ENCODE data around the gene RMND5A.
"Not testable (repeated sequence)": the region's sequence is repeated elsewhere in the genome, so short reads cannot be mapped to it uniquely, and the experiment has no call there.

The RMND5A gene

GRCh38 chr2:86732837-86733236 is 12.7 kb downstream of the RMND5A start:
- not testable (repeated sequence) for H3K27me3 ChIP-seq (ENCODE audit: low read length); H3K9me3 ChIP-seq (ENCODE audit: insufficient read depth, low read length); H2AFZ ChIP-seq (ENCODE audit: low read depth, low read length, severe bottlenecking); H3F3A ChIP-seq (ENCODE audit: insufficient read depth); H3K79me2 ChIP-seq (ENCODE audit: insufficient read depth, low read length); H4K20me1 ChIP-seq (ENCODE audit: low read depth, low read length); H3K9ac ChIP-seq (ENCODE audit: low read length); H3K4me3 ChIP-seq (ENCODE audit: insufficient read depth, low read length, poor library complexity, severe bottlenecking); H3K9me2 ChIP-seq (replicated peaks; ENCODE audit: insufficient read depth, low read length); H3K27ac ChIP-seq (ENCODE audit: low read depth, low read length); H3K4me2 ChIP-seq (ENCODE audit: low read depth, low read length, poor library complexity, severe bottlenecking); H3K36me3 ChIP-seq (ENCODE audit: low read length)

GRCh38 chr2:86733528-86733927 is 13.4 kb downstream of the RMND5A start:
- H2AFZ ChIP-seq (ENCODE audit: low read depth, low read length, severe bottlenecking); H4K20me1 ChIP-seq (ENCODE audit: low read depth, low read length); H3K36me3 ChIP-seq (ENCODE audit: low read length); H3F3A ChIP-seq (ENCODE audit: insufficient read depth); H3K9me2 ChIP-seq (replicated peaks; ENCODE audit: insufficient read depth, low read length); H3K9ac ChIP-seq (ENCODE audit: low read length); H3K27ac ChIP-seq (ENCODE audit: low read depth, low read length); H3K27me3 ChIP-seq (ENCODE audit: low read length); H3K79me2 ChIP-seq (ENCODE audit: insufficient read depth, low read length); H3K9me3 ChIP-seq (ENCODE audit: insufficient read depth, low read length); H3K4me2 ChIP-seq (ENCODE audit: low read depth, low read length, poor library complexity, severe bottlenecking); H3K4me3 ChIP-seq (ENCODE audit: insufficient read depth, low read length, poor library complexity, severe bottlenecking): not testable (repeated sequence)

- H3K79me2 ChIP-seq (ENCODE audit: insufficient read depth, low read length); H4K20me1 ChIP-seq (ENCODE audit: low read depth, low read length): not testable (repeated sequence)
Measured at GRCh38 chr2:86734896-86735295, 14.8 kb downstream of the RMND5A start.

GRCh38 chr2:86739485-86739884 is 19.4 kb downstream of the RMND5A start:
- H3K9me3 ChIP-seq (ENCODE audit: insufficient read depth, low read length); H2AFZ ChIP-seq (ENCODE audit: low read depth, low read length, severe bottlenecking); H3K9me2 ChIP-seq (replicated peaks; ENCODE audit: insufficient read depth, low read length); H3K27ac ChIP-seq (ENCODE audit: low read depth, low read length); H3K79me2 ChIP-seq (ENCODE audit: insufficient read depth, low read length); H3K4me2 ChIP-seq (ENCODE audit: low read depth, low read length, poor library complexity, severe bottlenecking); H3K36me3 ChIP-seq (ENCODE audit: low read length); H3K4me3 ChIP-seq (ENCODE audit: insufficient read depth, low read length, poor library complexity, severe bottlenecking); H3K9ac ChIP-seq (ENCODE audit: low read length); H4K20me1 ChIP-seq (ENCODE audit: low read depth, low read length); H3F3A ChIP-seq (ENCODE audit: insufficient read depth); H3K27me3 ChIP-seq (ENCODE audit: low read length): not testable (repeated sequence)

More at GRCh38 chr2:86734896-86735295, 14.8 kb downstream of the RMND5A start:
- H3K9me3 ChIP-seq (ENCODE audit: insufficient read depth, low read length); H3F3A ChIP-seq (ENCODE audit: insufficient read depth); H3K4me3 ChIP-seq (ENCODE audit: insufficient read depth, low read length, poor library complexity, severe bottlenecking); H2AFZ ChIP-seq (ENCODE audit: low read depth, low read length, severe bottlenecking); H3K4me2 ChIP-seq (ENCODE audit: low read depth, low read length, poor library complexity, severe bottlenecking); H3K27me3 ChIP-seq (ENCODE audit: low read length); H3K9me2 ChIP-seq (replicated peaks; ENCODE audit: insufficient read depth, low read length); H3K27ac ChIP-seq (ENCODE audit: low read depth, low read length); H3K36me3 ChIP-seq (ENCODE audit: low read length); H3K9ac ChIP-seq (ENCODE audit: low read length): not testable (repeated sequence)

GRCh38 chr2:86739889-86740288 is 19.8 kb downstream of the RMND5A start:
- not testable (repeated sequence) for H3K36me3 ChIP-seq (ENCODE audit: low read length); H2AFZ ChIP-seq (ENCODE audit: low read depth, low read length, severe bottlenecking); H3K4me2 ChIP-seq (ENCODE audit: low read depth, low read length, poor library complexity, severe bottlenecking); H3K79me2 ChIP-seq (ENCODE audit: insufficient read depth, low read length); H3K9me3 ChIP-seq (ENCODE audit: insufficient read depth, low read length); H3K4me3 ChIP-seq (ENCODE audit: insufficient read depth, low read length, poor library complexity, severe bottlenecking); H4K20me1 ChIP-seq (ENCODE audit: low read depth, low read length); H3K27ac ChIP-seq (ENCODE audit: low read depth, low read length); H3K9me2 ChIP-seq (replicated peaks; ENCODE audit: insufficient read depth, low read length); H3K9ac ChIP-seq (ENCODE audit: low read length); H3F3A ChIP-seq (ENCODE audit: insufficient read depth); H3K27me3 ChIP-seq (ENCODE audit: low read length)

GRCh38 chr2:86741889-86742498 is 21.9 kb downstream of the RMND5A start:
- peaks cover 16% of the 10 kb centered on the region; the same call in 1 of the 2 replicates for H3K79me2 ChIP-seq (ENCODE audit: insufficient read depth, low read length)
- not testable (repeated sequence) for H3K27ac ChIP-seq (ENCODE audit: low read depth, low read length); H3K4me2 ChIP-seq (ENCODE audit: low read depth, low read length, poor library complexity, severe bottlenecking); H3K9me2 ChIP-seq (replicated peaks; ENCODE audit: insufficient read depth, low read length); H3F3A ChIP-seq (ENCODE audit: insufficient read depth); H3K4me3 ChIP-seq (ENCODE audit: insufficient read depth, low read length, poor library complexity, severe bottlenecking); H3K36me3 ChIP-seq (ENCODE audit: low read length); H4K20me1 ChIP-seq (ENCODE audit: low read depth, low read length); H3K9ac ChIP-seq (ENCODE audit: low read length); H2AFZ ChIP-seq (ENCODE audit: low read depth, low read length, severe bottlenecking); H3K27me3 ChIP-seq (ENCODE audit: low read length); H3K9me3 ChIP-seq (ENCODE audit: insufficient read depth, low read length)

Data from SU-DHL-6 (cell line).